HG02798 (cell line): ENCODE measurements around the gene CAMK4.

Source experiments
- ATAC-seq: cut with Tn5 transposase; IDR thresholded peaks from one replicate; pipeline ENCODE4 v1.9.1; 2021; ENCODE audit warnings: mild to moderate bottlenecking; ENCODE audit not compliant: unreplicated experiment, poor library complexity

CAMK4 gene

DNA sequence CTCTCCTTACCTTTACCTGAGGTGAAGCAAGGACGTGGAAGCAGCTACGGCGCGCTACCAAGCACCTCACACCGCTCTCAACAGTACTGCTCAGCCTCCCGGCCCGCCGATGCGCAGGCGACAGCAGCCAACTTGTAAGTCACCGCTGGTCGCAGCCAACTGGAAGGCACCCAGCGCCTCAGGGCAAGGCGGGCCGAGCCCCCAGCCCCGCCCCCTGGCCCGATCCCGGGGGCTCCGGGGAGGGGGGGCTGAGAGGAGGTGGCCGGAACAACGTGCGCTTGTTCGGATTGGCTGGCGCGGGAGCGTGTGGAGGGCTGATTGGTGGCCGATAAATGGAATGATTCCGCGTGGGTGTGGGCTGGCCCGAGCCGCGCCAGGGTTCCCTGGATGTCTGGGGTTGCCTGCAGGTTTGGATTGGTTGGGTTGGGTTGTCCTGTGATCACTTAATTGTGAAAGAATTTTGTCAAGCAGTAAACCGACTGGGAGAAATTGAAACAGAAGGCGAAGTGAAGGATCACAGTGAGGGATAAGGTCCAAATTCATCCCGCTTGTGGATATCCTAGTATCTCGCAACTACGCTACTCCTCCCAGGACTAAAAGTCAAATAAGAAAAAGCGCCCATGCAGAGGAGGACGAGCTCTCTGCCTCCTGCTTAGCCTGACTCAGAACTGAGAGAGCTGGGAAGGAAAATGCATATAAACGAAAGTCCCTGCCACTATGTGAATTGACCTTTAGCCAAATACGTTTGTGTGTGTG lies 288.4 kb downstream of the CAMK4 start, which contains the start of gene STARD4:
Gene STARD4, minus strand, starts transcription at position 161 of the 756 bp plus-strand sequence. CDS start 5,102 bp downstream, outside the sequence.
- ATAC-seq, result peak; percentile 94

DNA sequence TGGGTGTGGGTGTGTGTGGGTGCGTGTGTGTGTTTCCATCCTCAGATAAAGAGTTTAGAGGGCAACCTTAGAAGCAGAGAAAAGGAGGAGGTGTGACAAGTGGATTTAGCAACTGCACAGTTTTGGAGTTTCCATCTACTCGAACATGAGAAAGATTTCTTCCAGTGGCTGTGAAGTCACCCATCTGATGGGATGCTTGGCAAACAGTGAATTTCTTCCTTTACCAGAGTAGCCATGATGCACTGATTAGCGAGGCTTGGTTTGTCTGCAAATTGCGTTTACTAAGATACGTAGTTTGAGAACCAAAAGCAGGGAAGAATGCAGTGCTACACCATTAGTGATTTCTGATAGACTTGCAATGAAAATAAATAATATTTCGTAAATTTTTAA lies 288.9 kb downstream of the CAMK4 start:
- ATAC-seq, result no peak

DNA sequence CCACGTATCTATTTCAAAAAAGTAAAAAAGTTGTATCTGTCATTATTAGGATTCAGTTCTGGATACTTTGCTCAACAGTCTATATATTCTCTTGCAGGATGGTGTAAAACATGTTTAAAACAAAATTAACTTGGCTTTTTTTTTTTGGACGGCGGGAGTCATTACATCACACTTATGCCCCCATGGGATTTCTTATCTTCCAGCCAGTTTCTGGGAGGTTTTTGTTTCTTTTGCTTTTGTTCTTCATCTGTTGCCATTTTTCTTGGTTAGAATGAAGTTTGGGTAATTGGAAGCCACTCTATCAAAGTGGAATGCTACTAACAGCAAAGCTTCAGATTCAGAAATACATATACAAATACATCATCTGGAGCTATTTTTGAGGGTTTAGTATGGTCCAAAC lies 289.9 kb downstream of the CAMK4 start:
- no peak for ATAC-seq

DNA sequence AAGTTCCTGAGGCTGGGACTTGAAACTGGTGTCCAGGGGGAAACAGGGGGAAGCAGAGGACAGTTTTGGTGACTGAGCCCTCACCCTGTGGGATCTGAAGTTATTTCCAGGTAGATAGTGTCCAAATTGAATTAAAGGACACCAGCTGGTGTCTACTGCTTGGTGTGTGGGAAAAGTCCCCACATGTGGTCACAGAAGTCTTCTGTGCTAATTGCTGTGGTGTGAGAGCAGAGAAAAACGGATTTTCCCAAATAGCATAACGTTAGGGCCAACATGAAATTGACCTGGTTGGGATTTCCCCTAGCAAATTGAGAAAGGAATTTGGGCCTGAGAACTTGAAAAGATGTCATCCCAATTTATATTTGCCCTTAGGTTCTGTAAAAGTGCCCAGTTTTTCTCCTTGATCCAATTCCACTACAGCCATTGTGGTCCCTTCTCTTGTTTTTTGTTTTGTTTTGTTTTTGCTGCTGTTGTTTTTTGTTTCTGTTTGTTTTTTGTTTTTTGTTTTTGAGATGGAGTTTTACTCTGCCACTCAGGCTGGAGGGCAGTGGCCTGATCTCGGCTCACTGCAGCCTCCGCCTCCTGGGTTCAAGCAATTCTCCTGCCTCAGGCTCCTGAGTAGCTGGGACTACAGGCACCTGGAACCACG lies 293.8 kb downstream of the CAMK4 start:
- ATAC-seq, result peak; percentile 49

DNA sequence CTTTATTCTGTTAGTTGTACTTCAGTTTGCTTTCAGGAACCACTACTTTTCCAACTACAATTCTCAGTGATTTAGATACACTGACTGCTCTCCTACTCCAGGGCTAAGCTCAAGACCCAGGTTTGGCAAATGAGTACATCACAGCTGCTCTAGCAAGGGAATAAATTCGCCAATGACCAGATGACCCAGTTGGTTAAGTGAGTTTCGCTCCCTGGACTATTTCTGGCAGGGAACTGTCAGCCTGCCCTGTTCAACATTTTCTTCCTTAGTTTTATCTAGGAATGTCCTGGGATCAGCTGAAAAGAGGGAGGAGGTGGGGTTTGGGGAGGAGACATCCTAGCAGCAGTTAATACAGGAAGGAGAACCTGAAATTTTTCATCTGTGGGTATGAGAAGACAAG lies 294.6 kb downstream of the CAMK4 start:
- ATAC-seq, result no peak

DNA sequence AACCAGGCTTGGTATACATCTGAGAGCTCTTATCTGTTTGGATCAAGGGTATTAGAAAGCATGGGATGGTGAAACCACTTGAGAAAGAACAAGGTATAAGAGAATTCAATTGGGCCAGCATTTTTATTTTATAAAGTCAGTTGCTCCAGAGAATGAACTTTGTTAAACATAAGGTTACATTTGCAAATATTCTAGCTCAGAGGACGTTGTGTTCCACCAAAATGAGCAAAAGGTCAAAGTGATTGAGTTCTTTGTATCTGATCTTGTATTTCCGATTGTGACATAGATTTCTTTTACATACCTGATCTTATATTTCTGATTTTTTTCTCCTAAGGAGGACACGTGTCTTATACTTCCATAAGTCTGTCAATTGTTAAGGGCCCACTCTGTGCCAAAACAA lies 296.7 kb downstream of the CAMK4 start:
- ATAC-seq, result no peak

DNA sequence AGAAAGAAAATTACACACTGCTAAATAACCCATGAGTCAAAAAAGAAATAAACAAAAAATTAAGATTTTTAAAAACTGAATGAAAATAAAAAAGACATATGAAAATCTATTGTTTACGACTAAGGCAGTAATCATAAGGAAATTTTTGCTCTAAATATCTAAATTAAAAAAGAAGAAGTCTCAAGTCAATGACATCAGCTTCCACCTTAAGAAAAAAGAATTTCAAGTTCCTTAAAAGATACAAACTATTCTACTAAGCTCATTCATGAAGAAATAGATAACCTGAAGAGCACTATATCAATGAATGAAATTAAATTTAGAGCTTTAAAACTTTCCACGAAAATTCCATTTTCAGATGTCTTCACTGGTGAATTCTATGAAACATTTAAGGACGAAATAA lies 303.9 kb downstream of the CAMK4 start:
- no peak for ATAC-seq

DNA sequence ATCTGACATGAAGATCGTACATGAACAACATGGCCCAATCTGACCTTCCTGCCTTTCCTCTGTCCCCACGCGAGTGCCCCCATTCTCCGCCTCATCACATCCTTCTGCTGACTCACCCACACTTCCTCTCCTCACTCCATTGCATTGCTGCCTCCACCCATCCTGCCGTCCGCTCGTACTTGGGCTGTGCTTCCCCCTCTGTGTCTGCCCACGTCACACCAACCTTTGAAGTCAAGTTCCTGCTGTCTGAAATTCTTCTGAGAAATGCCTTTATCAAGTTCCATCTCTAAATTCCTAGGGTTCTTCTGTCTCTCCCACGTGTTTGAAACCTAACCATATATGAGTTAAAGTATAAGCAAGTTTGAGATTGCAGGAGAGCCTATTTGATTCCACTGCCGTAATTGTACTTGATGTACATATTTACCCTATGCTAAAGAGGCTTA lies 306.1 kb downstream of the CAMK4 start:
- peak; percentile 87 for ATAC-seq

DNA sequence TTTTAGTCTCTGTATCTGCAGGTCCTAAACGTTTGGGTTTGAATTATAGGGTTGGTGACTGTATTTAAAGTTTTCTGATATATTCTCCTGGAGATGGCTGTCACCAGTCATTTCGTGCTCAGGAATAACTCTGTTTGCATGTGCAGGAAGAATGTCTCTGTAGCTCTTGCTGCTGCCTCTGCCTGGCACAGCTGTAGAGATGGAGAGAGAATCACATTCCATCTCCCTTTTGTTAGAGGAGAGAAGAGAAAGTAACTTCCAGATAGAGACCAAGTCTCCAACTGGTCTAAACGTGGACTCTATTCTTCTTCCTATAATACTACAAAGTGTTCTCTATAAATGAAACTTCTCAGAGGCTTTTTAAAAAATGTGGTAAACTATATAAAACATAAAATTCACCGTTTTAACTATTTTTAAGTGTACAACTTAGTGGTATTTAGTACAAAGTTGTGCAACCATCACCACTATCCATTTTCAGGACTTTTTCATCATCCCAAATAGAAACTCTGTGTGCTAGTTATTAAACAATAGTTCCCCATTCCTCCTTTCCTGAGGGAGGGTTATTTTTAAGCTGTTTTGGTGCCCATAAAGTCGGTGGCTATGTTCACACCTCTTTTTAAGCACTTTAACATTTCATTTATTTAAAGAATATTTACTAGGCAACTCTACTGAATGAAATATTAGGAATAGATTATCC lies 308.9 kb downstream of the CAMK4 start:
- ATAC-seq, result no peak

DNA sequence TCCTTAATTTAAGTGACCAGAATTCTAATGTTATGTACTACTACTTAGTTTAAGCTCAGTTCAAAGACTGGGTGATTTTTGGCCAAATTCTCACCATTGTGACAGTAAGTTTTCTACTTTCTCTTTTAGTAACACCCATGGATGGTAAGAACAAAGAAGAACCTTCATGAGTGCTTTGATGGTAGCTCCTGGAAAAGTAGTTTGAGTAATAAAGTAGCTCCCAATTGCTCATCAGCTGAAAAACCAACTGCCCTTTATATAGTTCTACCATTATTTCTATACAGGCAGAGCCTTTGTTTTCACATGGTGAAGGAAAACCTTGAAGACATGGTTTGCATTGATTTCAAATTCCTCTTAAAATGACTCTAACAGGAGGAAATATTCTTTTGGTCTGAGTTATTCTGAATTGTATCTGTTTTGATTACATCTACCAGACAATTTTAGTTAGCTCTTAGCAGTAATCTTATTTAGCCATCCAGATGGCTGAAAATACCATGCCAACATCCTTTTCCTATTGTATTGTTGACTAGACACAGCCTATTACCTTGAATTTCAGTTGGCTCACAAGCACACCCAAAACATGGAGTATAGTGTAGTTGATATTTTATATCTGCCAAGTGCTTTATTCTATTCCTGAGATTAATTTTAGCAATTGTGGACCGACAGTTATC lies 311.8 kb downstream of the CAMK4 start:
- no peak for ATAC-seq

DNA sequence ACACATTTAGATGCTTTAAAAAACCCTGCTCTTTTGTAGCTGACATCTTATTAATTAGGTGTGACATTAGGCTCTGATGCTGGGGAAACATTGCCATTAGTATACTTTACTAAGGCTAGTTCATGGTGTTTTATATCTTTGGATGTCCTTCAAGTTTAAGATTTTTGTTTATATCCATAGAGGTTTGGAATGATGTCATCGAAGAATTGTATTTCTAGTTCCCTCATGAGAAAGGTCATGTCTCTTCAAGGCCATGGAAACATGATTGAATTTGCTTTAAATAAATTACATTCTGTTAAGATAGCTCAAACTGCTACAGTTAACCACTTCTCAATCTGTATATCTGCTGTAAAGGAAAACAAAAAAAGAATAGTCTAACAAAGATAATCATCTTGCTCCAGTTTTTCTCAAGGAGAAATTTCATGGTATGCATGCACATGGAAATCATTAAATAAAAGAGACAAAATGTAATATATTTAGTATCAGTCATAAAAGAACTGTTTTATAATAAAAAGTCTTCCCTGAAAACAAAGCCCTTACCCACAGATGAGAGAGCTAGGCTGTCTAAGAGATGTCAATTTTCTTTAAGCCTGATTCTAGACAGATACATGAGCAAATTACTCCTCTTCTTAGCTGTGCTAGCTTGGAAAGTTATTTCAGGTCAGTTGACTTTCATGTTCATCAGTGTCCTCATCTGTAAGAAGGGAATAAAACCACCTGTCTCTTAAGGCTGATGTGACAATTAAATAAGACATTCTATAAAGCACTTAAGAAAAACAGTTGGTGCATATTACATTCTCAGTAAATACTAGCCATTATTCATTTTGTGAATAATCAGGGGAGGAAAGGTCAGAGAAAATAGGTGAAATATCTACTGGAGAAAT lies 313.2 kb downstream of the CAMK4 start:
- ATAC-seq, result no peak
